ENCODE measurements around the gene ZFYVE16.

DNA sequence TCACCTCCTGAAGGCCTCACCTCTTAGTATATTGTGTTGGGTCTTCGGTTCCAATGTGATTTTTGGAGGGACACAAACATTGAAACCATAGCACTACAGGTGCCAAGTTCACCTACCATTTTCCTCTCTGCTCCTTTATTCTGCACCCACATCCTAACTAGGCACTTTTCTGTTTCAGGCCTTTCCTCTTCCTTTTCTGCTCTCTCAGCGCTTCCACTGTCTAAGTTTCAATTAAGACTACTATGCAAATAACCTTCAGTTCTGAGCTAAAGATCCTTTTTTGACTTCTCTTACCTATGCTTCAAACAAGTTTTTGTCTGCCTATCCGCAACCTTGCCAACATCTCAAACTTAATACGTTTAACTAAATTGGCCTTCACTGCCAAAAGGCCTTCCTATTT is 25.4 kb upstream of the ZFYVE16 start:
- TF ChIP-seq EP300 (IDR thresholded peaks at IDR 0.05) (no peak), CTCF (IDR thresholded peaks at IDR 0.05) (no peak), POLR2AphosphoS5 (IDR thresholded peaks at IDR 0.05) (no peak), POLR2A (IDR thresholded peaks at IDR 0.05) (no peak)

Measured in sigmoid colon (tissue), 4 donors.